K562 (cell line): ENCODE data around the gene SLC25A17. TPM values are rescaled to one million over a fixed set of nuclear protein-coding genes. Genes with fewer than 3 reads are reported as not detected.

Experiments used
- ARID3A ChIP-seq: IDR thresholded peaks from 2 replicates; pipeline ENCODE4 v1.6.1; 2012; ENCODE audit warnings: low read depth, low read length, improper control_type of control experiment, borderline replicate concordance
- BRD4 ChIP-seq: fragments of 200-600 bp; sonication (generic); IDR thresholded peaks from 2 replicates; pipeline ENCODE4 v1.6.1; 2017; ENCODE audit warnings: inconsistent platforms
- EHMT2 ChIP-seq: fragments of 450-650 bp; IDR thresholded peaks from 2 replicates; pipeline ENCODE4 v1.6.1; 2018; ENCODE audit warnings: antibody characterized with exemption
- ETV1 ChIP-seq: fragments of 450-650 bp; conservative IDR thresholded peaks from 2 replicates; pipeline ENCODE4 v1.6.1; 2016; ENCODE audit warnings: missing genetic modification characterization, control low read depth, low read depth, missing compliant biosample characterization
- FOXJ3 ChIP-seq: sonication (generic); formaldehyde crosslinking; IDR thresholded peaks from 2 replicates; pipeline ENCODE4 v1.4.0; 2020; ENCODE audit warnings: mild to moderate bottlenecking, missing genetic modification reagents
- GABPA ChIP-seq: fragments of 200-800 bp; sonication (Bioruptor generic); conservative IDR thresholded peaks from 2 replicates; pipeline ENCODE4 v1.6.1; 2016; ENCODE audit warnings: low read depth, missing genetic modification characterization, missing compliant biosample characterization
- GTF2E2 ChIP-seq: fragments of 200-800 bp; sonication (Bioruptor generic); IDR thresholded peaks from 2 replicates; pipeline ENCODE4 v1.6.1; 2016; ENCODE audit warnings: missing genetic modification characterization, missing compliant biosample characterization
- HDAC1 ChIP-seq, 2 experiments: fragments of 450-650 bp; IDR thresholded peaks; 2 replicates each; pipeline ENCODE4 v1.6.1; 2016 to 2017; ENCODE audit warnings: inconsistent platforms in 1 of 2, mild to moderate bottlenecking in 1 of 2, moderate library complexity in 1 of 2
- HINFP ChIP-seq: fragments of 450-650 bp; conservative IDR thresholded peaks from 2 replicates; pipeline ENCODE4 v1.6.1; 2016; ENCODE audit warnings: missing genetic modification characterization, low read depth, mild to moderate bottlenecking, control low read depth, missing compliant biosample characterization
- HMG20B ChIP-seq: fragments of 250-450 bp; sonication (Bioruptor Pico); IDR thresholded peaks from 2 replicates; pipeline ENCODE4 v1.5.0; 2021; ENCODE audit warnings: mild to moderate bottlenecking
- PKNOX1 ChIP-seq: fragments of 450-650 bp; IDR thresholded peaks from 2 replicates; pipeline ENCODE4 v1.6.1; 2016
- POLR2G ChIP-seq: fragments of 200-400 bp; formaldehyde crosslinking; IDR thresholded peaks from 2 replicates; pipeline ENCODE4 v1.6.1; 2017; ENCODE audit warnings: low read depth, mild to moderate bottlenecking, antibody characterized with exemption, low read length, moderate library complexity
- POLR3A ChIP-seq: IDR thresholded peaks from 2 replicates; pipeline ENCODE4 v1.6.1; 2011; ENCODE audit warnings: borderline replicate concordance, mild to moderate bottlenecking, moderate library complexity; ENCODE audit not compliant: insufficient read length, insufficient read depth; ENCODE audit errors: extremely low read depth
- SPI1 ChIP-seq: IDR thresholded peaks from 2 replicates; pipeline ENCODE4 v1.6.1; 2011; ENCODE audit warnings: low read depth, low read length, control low read depth, borderline replicate concordance
- STAT5B ChIP-seq: fragments of 250-450 bp; sonication (Bioruptor Pico); IDR thresholded peaks from 2 replicates; pipeline ENCODE4 v1.8.0; 2021; ENCODE audit warnings: mild to moderate bottlenecking, inconsistent platforms
- ZNF197 ChIP-seq: fragments of 200-800 bp; sonication (Bioruptor generic); IDR thresholded peaks from 2 replicates; pipeline ENCODE4 v1.6.1; 2016; ENCODE audit warnings: low read depth, missing genetic modification characterization, missing compliant biosample characterization
- ZNF263 ChIP-seq: sonication (generic); formaldehyde crosslinking; IDR thresholded peaks from 2 replicates; pipeline ENCODE4 v1.8.0; 2022; ENCODE audit warnings: mild to moderate bottlenecking, missing genetic modification reagents, borderline replicate concordance
- ZNF347 ChIP-seq: fragments of 450-650 bp; formaldehyde crosslinking; IDR thresholded peaks from 2 replicates; pipeline ENCODE4 v1.4.0; 2020; ENCODE audit warnings: low read depth, mild to moderate bottlenecking, moderate library complexity
- ZNF384 ChIP-seq: IDR thresholded peaks from 2 replicates; pipeline ENCODE4 v1.6.1; 2012; ENCODE audit warnings: low read depth, low read length, improper control_type of control experiment
- ZNF717 ChIP-seq: fragments of 250-450 bp; sonication (Bioruptor Pico); IDR thresholded peaks from 2 replicates; pipeline ENCODE4 v1.5.0; 2021
- ZNF79 ChIP-seq: fragments of 250-450 bp; sonication (Bioruptor Pico); IDR thresholded peaks from 2 replicates; pipeline ENCODE4 v1.4.0; 2020; ENCODE audit warnings: low read depth, mild to moderate bottlenecking, moderate library complexity
- polyA plus RNA-seq, 8 experiments: library from polyadenylated mRNA; depleted of rRNA in 4 of 8; stranded (reverse) in 5 of 8; unstranded in 3 of 8; fragments of >200 nt; fragmentation: Nextera tagmentation in 2 of 8; fragmentation: Illumina TruSeq in 1 of 8; extraction: Ambion mirVana in 2 of 8; extraction: Trizol in 1 of 8; gene quantifications; 2 replicates each; pipeline versions ENCODE4 v1.2.1 to v1.2.3, GENCODE V29; 2011 to 2014; ENCODE audit warnings: inconsistent platforms in 1 of 8, missing spikeins in 1 of 8
- total RNA-seq, 7 experiments: library from RNA; depleted of rRNA in 6 of 7; stranded (reverse); fragments of >200 nt in 6 of 7; fragmentation: Illumina TruSeq in 2 of 7; extraction: Trizol in 2 of 7; gene quantifications; 2 replicates each; pipeline versions ENCODE4 v1.2.1 to v1.2.3, GENCODE V29; 2011 to 2021; ENCODE audit warnings: low replicate concordance in 1 of 7
- TF ChIP-seq, protein P1 (sequence below): fragments of 450-650 bp; formaldehyde crosslinking; IDR thresholded peaks from 2 replicates; pipeline ENCODE4 v1.4.0; 2022; ENCODE audit warnings: missing genetic modification characterization
- TF ChIP-seq, protein P2 (sequence below): fragments of 200-800 bp; sonication (Bioruptor generic); IDR thresholded peaks from 2 replicates; pipeline ENCODE4 v1.6.1; 2017; ENCODE audit warnings: missing genetic modification characterization, missing compliant biosample characterization

SLC25A17 gene
- total and polyA plus RNA-seq, 9 of the 15 experiments (the other 6 are each of a cell fraction or from before 2014, with no cell fraction given): 32.6 to 136 (median 56.2) TPM

DNA sequence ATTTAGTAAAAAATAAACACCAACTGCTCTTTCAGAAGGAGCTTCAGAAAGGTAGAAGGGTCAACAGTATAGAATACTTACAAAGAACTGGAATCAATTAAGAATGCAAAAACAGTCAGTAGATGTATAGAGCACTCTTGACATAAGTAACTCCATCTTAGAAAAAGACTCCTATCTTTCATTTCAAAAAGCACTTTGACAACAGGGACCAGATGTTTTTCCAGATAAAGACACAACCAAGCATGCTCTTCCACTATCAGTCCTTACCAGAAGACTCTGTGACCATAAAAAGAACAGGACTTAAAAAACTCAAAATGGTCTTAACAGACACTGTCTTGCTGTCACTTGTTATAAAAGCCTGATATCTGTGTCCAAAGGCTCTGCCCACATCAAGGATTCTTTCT, 5.2 kb downstream of the SLC25A17 start (continued):
- TF ChIP-seq HDAC1 (IDR thresholded peaks at IDR 0.05) (peak; percentile 51 to 78; a peak in 2 of 4 replicates), HMG20B (CRISPR knock-in tag) (no peak), HINFP (tag) (peak; percentile 98), GABPA (tag) (peak; percentile 65), ARID3A (peak; percentile 74), FOXJ3 (CRISPR knock-in tag) (no peak), ZNF384 (peak; percentile 45; the same call in 1 of the 2 replicates), ZNF197 (CRISPR knock-in tag) (peak; percentile 100), ZNF347 (CRISPR knock-in tag) (peak; percentile 97), ZNF79 (CRISPR knock-in tag) (peak; percentile 98), ZNF263 (no peak), BRD4 (no peak), GTF2E2 (tag) (peak; percentile 95; the same call in 1 of the 2 replicates), STAT5B (CRISPR knock-in tag) (peak; percentile 98), ETV1 (tag) (peak; percentile 98), ZNF717 (CRISPR knock-in tag) (peak; percentile 92), POLR2G (no peak), POLR3A (no peak), SPI1 (no peak), PKNOX1 (peak; percentile 84), EHMT2 (no peak)
- TF ChIP-seq, protein P1, sequence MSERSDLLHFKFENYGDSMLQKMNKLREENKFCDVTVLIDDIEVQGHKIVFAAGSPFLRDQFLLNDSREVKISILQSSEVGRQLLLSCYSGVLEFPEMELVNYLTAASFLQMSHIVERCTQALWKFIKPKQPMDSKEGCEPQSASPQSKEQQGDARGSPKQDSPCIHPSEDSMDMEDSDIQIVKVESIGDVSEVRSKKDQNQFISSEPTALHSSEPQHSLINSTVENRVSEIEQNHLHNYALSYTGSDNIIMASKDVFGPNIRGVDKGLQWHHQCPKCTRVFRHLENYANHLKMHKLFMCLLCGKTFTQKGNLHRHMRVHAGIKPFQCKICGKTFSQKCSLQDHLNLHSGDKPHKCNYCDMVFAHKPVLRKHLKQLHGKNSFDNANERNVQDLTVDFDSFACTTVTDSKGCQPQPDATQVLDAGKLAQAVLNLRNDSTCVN (CRISPR knock-in tag): peak; percentile 99; the same call in 1 of the 2 replicates
- TF ChIP-seq, protein P2, sequence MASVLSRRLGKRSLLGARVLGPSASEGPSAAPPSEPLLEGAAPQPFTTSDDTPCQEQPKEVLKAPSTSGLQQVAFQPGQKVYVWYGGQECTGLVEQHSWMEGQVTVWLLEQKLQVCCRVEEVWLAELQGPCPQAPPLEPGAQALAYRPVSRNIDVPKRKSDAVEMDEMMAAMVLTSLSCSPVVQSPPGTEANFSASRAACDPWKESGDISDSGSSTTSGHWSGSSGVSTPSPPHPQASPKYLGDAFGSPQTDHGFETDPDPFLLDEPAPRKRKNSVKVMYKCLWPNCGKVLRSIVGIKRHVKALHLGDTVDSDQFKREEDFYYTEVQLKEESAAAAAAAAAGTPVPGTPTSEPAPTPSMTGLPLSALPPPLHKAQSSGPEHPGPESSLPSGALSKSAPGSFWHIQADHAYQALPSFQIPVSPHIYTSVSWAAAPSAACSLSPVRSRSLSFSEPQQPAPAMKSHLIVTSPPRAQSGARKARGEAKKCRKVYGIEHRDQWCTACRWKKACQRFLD (CRISPR knock-in tag): peak; percentile 100
